C4-2B (cell line): ENCODE measurements around the gene MAST4.

Experiments
- CTCF ChIP-seq: fragments of 450-650 bp; conservative IDR thresholded peaks from 2 replicates; pipeline ENCODE4 v1.5.1; 2017; ENCODE audit warnings: mild to moderate bottlenecking
- ZFX ChIP-seq: fragments of 450-650 bp; IDR thresholded peaks from 2 replicates; pipeline ENCODE4 v1.6.1; 2017

GRCh38 chr5:66551338-66551737 is 44.9 kb upstream of the MAST4 start:
- TF ChIP-seq CTCF = no peak
- no peak for TF ChIP-seq ZFX
